OCI-LY1 (cell line): ENCODE measurements around the gene COQ6.

Experiments used
- H2AFZ ChIP-seq: fragments of 200-600 bp; sonication (generic), shearing (Covaris generic); 2 replicates; pipeline ENCODE4 v1.6.0; 2014; ENCODE audit warnings: antibody characterized with exemption, mild to moderate bottlenecking, low read length
- H3F3A ChIP-seq: fragments of 200-600 bp; sonication (generic), shearing (Covaris generic); 2 replicates; pipeline ENCODE4 v1.6.0; 2014; ENCODE audit warnings: mild to moderate bottlenecking, antibody characterized with exemption, low read length, moderate library complexity; ENCODE audit not compliant: insufficient read depth
- H3K27ac ChIP-seq: fragments of 200-600 bp; sonication (generic); 2 replicates; pipeline ENCODE4 v1.5.1; 2014; ENCODE audit warnings: low read length, mixed run types, mild to moderate bottlenecking, low read depth; ENCODE audit not compliant: poor library complexity, severe bottlenecking
- H3K27me3 ChIP-seq: fragments of 200-600 bp; sonication (generic); 2 replicates; pipeline ENCODE4 v1.6.0; 2014; ENCODE audit warnings: antibody characterized with exemption, mild to moderate bottlenecking, low read length, moderate library complexity; ENCODE audit not compliant: insufficient read depth
- H3K36me3 ChIP-seq: fragments of 200-600 bp; sonication (generic); 2 replicates; pipeline ENCODE4 v1.6.1; 2014; ENCODE audit warnings: mild to moderate bottlenecking, antibody characterized with exemption, low read length, moderate library complexity, mixed read lengths; ENCODE audit not compliant: insufficient read depth
- H3K4me1 ChIP-seq: fragments of 200-600 bp; sonication (generic); 2 replicates; pipeline ENCODE4 v1.5.1; 2014; ENCODE audit warnings: mild to moderate bottlenecking, low read length, moderate library complexity; ENCODE audit not compliant: insufficient read depth, severe bottlenecking
- H3K4me2 ChIP-seq: fragments of 200-600 bp; sonication (generic), shearing (Covaris generic); 2 replicates; pipeline ENCODE4 v1.6.1; 2014; ENCODE audit warnings: low read length
- H3K4me3 ChIP-seq: fragments of 200-600 bp; sonication (generic); 2 replicates; pipeline ENCODE4 v1.5.1; 2014; ENCODE audit warnings: low read length, low read depth, mild to moderate bottlenecking, mixed read lengths; ENCODE audit not compliant: poor library complexity, severe bottlenecking
- H3K79me2 ChIP-seq: fragments of 200-600 bp; shearing (Covaris generic); 2 replicates; pipeline ENCODE4 v1.6.1; 2016; ENCODE audit warnings: mixed run types, low read length, mixed read lengths; ENCODE audit not compliant: insufficient read depth
- H3K9ac ChIP-seq: fragments of 200-600 bp; sonication (generic), shearing (Covaris generic); 2 replicates; pipeline ENCODE4 v1.6.1; 2014; ENCODE audit warnings: mild to moderate bottlenecking, low read length, mixed read lengths
- H3K9me2 ChIP-seq: fragments of 200-600 bp; sonication (generic), shearing (Covaris generic); 2 replicates; pipeline ENCODE4 v1.6.1; 2014; ENCODE audit warnings: low read depth, mild to moderate bottlenecking, low read length, mixed read lengths
- H3K9me3 ChIP-seq: fragments of 200-600 bp; shearing (Covaris generic); 2 replicates; pipeline ENCODE4 v1.6.1; 2014; ENCODE audit warnings: low read length, mixed read lengths
- H4K20me1 ChIP-seq: fragments of 200-600 bp; sonication (generic), shearing (Covaris generic); 2 replicates; pipeline ENCODE4 v1.6.0; 2016; ENCODE audit warnings: mild to moderate bottlenecking, low read length; ENCODE audit not compliant: insufficient read depth
- EZH2 ChIP-seq: fragments of 200-600 bp; sonication (generic), shearing (Covaris generic); IDR thresholded peaks from 2 replicates; pipeline ENCODE4 v1.8.0; 2017; ENCODE audit warnings: borderline replicate concordance, mixed run types, mild to moderate bottlenecking, antibody characterized with exemption, low read length, moderate library complexity, mixed read lengths
- TF ChIP-seq, protein P1 (sequence below): fragments of 200-600 bp; sonication (generic), shearing (Covaris generic); IDR thresholded peaks from 2 replicates; pipeline ENCODE4 v1.5.1; 2017; ENCODE audit warnings: mild to moderate bottlenecking, antibody characterized with exemption, low read length, moderate library complexity, mixed read lengths

The COQ6 gene

DNA sequence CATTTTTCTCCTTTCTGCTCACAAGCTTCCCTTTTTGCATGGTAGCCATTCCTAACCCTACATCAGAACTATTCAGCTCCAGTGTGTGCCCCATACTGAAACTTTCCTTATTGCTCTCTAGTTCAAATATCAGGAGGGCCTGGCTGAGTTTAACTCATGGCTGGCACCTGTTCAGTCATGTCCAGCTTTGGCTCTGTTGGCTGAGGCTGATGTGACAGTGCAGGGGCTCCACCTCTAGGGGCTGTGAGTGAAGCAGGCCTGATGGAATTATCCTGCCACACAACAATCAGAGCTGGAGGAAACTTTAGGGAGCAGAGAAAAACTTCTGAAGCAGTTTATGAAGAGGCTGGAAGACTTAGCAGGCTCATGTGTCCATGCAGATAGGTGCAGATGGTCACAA, 8.5 kb downstream of the COQ6 start:
- H4K20me1 ChIP-seq, result no peaks in the 10 kb centered on the region
- H3K9ac ChIP-seq, result no peak overlapping the region
- H3K9me2 ChIP-seq, result no peaks in the 10 kb centered on the region
- no peak overlapping the region for H2AFZ ChIP-seq
- H3F3A ChIP-seq, result no peaks in the 10 kb centered on the region
- H3K9me3 ChIP-seq, result no peaks in the 10 kb centered on the region
- no peaks in the 10 kb centered on the region for H3K27me3 ChIP-seq
- H3K4me1 ChIP-seq, result no peaks in the 10 kb centered on the region
- no peak overlapping the region for H3K27ac ChIP-seq
- H3K36me3 ChIP-seq, result peaks cover 67% of the 10 kb centered on the region
- TF ChIP-seq, protein P1, sequence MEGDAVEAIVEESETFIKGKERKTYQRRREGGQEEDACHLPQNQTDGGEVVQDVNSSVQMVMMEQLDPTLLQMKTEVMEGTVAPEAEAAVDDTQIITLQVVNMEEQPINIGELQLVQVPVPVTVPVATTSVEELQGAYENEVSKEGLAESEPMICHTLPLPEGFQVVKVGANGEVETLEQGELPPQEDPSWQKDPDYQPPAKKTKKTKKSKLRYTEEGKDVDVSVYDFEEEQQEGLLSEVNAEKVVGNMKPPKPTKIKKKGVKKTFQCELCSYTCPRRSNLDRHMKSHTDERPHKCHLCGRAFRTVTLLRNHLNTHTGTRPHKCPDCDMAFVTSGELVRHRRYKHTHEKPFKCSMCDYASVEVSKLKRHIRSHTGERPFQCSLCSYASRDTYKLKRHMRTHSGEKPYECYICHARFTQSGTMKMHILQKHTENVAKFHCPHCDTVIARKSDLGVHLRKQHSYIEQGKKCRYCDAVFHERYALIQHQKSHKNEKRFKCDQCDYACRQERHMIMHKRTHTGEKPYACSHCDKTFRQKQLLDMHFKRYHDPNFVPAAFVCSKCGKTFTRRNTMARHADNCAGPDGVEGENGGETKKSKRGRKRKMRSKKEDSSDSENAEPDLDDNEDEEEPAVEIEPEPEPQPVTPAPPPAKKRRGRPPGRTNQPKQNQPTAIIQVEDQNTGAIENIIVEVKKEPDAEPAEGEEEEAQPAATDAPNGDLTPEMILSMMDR, result no peak; the same call in 1 of the 2 replicates
- TF ChIP-seq EZH2, result no peak
- no peak overlapping the region for H3K4me3 ChIP-seq
- H3K79me2 ChIP-seq, result no peaks in the 10 kb centered on the region
- no peak overlapping the region for H3K4me2 ChIP-seq

DNA sequence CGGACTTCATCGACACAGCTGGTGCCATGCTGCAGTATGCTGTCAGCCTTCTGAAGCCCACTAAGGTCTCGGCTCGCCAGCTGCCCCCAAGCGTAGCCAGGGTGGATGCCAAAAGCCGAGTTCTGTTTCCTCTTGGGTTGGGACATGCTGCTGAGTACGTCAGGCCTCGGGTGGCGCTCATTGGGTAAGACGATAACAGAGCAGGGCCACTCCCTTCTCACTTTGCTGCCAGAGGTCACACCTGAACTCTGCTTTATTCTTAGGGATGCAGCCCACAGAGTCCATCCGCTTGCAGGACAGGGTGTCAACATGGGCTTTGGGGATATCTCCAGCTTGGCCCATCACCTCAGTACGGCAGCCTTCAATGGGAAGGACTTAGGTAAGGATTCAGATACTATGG, 11.1 kb downstream of the COQ6 start:
- Histone ChIP-seq H3K9ac (no peak overlapping the region), H3K27me3 (no peaks in the 10 kb centered on the region), H3K27ac (no peak overlapping the region), H3K9me2 (no peaks in the 10 kb centered on the region), H3K4me3 (no peak overlapping the region), H3K4me1 (no peaks in the 10 kb centered on the region), H3K36me3 (peaks cover 74% of the 10 kb centered on the region), H3K4me2 (no peak overlapping the region), H2AFZ (no peak overlapping the region), H4K20me1 (no peaks in the 10 kb centered on the region), H3F3A (no peaks in the 10 kb centered on the region), H3K9me3 (no peaks in the 10 kb centered on the region), H3K79me2 (no peaks in the 10 kb centered on the region)
- TF ChIP-seq, protein P1, result no peak
- TF ChIP-seq EZH2, result no peak

DNA sequence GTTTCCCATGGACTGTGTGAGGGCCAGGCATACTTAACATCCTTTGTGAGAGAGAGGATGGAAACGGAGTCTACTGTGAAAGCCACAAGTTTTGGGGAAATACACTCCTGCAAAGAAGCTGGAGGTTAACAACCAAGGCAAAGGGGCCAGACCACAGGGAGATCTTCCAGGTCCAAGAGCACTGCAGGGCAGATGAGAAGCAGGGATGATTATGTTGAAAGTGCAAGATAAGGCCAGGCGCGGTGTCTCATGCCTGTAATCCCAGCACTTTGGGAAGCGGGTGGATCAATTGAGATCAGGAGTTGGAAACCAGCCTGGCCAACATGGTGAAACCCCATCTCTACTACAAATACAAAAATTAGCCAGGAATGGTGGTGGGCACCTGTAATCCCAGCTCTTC, 15.1 kb downstream of the COQ6 start:
- no peaks in the 10 kb centered on the region for H3F3A ChIP-seq

More for the DNA sequence above, 15.1 kb downstream of the COQ6 start:
- H2AFZ ChIP-seq, result no peak overlapping the region
- no peak for TF ChIP-seq EZH2
- TF ChIP-seq, protein P1, result no peak
- H3K9me3 ChIP-seq, result no peaks in the 10 kb centered on the region
- H4K20me1 ChIP-seq, result no peaks in the 10 kb centered on the region
- H3K9me2 ChIP-seq, result no peaks in the 10 kb centered on the region
- H3K27me3 ChIP-seq, result no peaks in the 10 kb centered on the region
- no peak overlapping the region for H3K27ac ChIP-seq
- no peaks in the 10 kb centered on the region for H3K4me1 ChIP-seq
- H3K36me3 ChIP-seq, result peaks cover 65% of the 10 kb centered on the region
- no peaks in the 10 kb centered on the region for H3K79me2 ChIP-seq
- no peak overlapping the region for H3K4me2 ChIP-seq
- H3K9ac ChIP-seq, result no peak overlapping the region
- no peak overlapping the region for H3K4me3 ChIP-seq
